Stimulated activated naive B cell treated with anti-CD40 and anti-IgM and Interleukin-4, amounts not matched to agents 10 μg/mL and 1 μg/mL and 100 μg/mL, for 72 hours (primary cell): Measurements from ENCODE around the gene ANKRD28.

ENCODE experiments used
- ATAC-seq, 2 donors: fragments of 150-1000 bp; cut with Tn5 transposase; replicated peaks; 2 replicates each; pipeline ENCODE4 v1.10.0; 2021; ENCODE audit warnings: moderate library complexity in 1 of 2
- DNase-seq: peaks from one replicate; pipeline ENCODE4 v3.0.0; 2021
- H3K27ac Mint-ChIP-seq: one replicate; pipeline ENCODE4 v1.8.0; 2022; ENCODE audit warnings: mild to moderate bottlenecking, mixed read lengths
- H3K27me3 Mint-ChIP-seq, 2 donors: one replicate each; pipeline ENCODE4 v1.8.0; 2022; ENCODE audit warnings: mixed read lengths in 2 of 2
- H3K36me3 Mint-ChIP-seq, 2 donors: one replicate each; pipeline ENCODE4 v1.8.0; 2022; ENCODE audit warnings: mixed read lengths in 2 of 2, mild to moderate bottlenecking in 1 of 2
- H3K4me1 Mint-ChIP-seq, 2 donors: one replicate each; pipeline ENCODE4 v1.8.0; 2022; ENCODE audit warnings: mixed read lengths in 2 of 2, mild to moderate bottlenecking in 1 of 2
- H3K4me3 Mint-ChIP-seq, 2 donors: one replicate each; pipeline ENCODE4 v1.8.0; 2022; ENCODE audit warnings: mild to moderate bottlenecking in 2 of 2, mixed read lengths in 2 of 2, moderate library complexity in 1 of 2
- H3K9me3 Mint-ChIP-seq, 2 donors: one replicate each; pipeline ENCODE4 v1.8.0; 2022; ENCODE audit warnings: mixed read lengths in 2 of 2, mild to moderate bottlenecking in 1 of 2

ANKRD28 gene

DNA sequence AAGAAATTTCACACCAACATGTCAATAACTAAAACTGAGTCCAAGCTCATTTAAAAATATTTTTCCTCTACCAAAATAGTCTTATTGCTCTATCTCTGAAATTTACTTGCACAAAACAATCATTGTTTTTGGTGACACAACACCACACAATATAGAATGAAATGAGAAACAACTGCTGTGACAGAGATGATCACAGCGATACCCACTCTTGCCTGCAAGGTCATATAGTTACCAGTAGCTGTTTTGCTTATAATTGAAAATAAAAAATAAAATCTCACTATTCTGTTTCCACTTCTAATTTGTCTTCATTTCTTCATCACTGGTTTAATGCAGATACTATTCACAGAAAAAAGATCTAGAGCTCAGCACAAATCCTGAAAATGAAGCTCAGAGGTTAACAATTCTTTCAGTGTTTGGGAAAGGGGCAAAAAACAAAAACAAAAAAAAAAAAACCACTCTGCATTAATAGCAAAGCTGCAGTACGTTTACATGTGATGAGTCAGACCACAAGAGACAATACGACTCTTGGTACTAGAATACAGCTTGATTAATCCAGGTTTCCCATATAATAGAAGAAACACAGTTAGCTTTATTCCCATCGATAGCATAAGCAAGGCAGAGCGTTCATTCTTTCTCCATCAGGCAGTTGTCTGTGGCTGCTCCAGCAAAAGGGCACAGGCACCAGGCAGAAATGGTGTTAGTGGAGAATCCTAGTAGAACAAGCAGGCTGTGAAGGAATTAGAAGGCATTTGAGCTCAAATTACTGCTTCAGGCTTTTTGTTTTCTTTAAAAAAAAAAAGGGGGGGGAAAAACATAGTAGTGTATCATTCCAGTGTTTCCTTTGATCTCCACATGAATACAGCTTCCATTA, 773 bp downstream of the ANKRD28 start:
- DNase-seq (no peak), ATAC-seq (peak in 1 of 2 donors; percentile 28)
- H3K9me3 Mint-ChIP-seq: no peaks in the 10 kb centered on the region
- H3K27me3 Mint-ChIP-seq: no peaks in the 10 kb centered on the region
- H3K4me3 Mint-ChIP-seq: peak overlapping the region; percentile 79 to 81
- peak overlapping the region; percentile 89 for H3K27ac Mint-ChIP-seq
- H3K36me3 Mint-ChIP-seq: peaks cover 3 to 5% of the 10 kb centered on the region in 2 donors
- H3K4me1 Mint-ChIP-seq: peaks cover 25 to 63% of the 10 kb centered on the region in 2 donors

DNA sequence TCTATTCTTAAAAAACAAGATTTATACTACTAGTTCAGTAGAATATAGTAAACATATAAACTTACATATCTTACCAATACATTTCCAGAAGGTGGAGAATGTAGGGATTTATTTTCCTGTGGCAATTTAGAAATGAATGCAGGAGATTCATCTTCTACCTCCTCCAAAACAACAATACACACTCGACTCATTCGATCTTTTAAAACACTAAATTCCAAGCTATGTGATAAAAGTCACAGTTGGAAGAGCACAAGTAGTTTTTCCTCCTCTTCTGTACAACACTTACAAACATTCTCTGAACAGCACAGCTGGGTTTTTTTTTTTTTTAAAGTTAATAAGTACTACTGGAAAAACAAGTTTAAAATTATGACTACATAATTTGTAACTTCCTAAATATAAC, 1.4 kb downstream of the ANKRD28 start:
- H3K27me3 Mint-ChIP-seq: no peaks in the 10 kb centered on the region
- H3K9me3 Mint-ChIP-seq: no peaks in the 10 kb centered on the region
- peaks cover 25 to 61% of the 10 kb centered on the region in 2 donors for H3K4me1 Mint-ChIP-seq
- ATAC-seq (no peak), DNase-seq (no peak)
- peaks cover 8 to 11% of the 10 kb centered on the region in 2 donors for H3K36me3 Mint-ChIP-seq
- peak overlapping the region; percentile 63 for H3K27ac Mint-ChIP-seq
- peak overlapping the region; percentile 53 to 79 for H3K4me3 Mint-ChIP-seq

DNA sequence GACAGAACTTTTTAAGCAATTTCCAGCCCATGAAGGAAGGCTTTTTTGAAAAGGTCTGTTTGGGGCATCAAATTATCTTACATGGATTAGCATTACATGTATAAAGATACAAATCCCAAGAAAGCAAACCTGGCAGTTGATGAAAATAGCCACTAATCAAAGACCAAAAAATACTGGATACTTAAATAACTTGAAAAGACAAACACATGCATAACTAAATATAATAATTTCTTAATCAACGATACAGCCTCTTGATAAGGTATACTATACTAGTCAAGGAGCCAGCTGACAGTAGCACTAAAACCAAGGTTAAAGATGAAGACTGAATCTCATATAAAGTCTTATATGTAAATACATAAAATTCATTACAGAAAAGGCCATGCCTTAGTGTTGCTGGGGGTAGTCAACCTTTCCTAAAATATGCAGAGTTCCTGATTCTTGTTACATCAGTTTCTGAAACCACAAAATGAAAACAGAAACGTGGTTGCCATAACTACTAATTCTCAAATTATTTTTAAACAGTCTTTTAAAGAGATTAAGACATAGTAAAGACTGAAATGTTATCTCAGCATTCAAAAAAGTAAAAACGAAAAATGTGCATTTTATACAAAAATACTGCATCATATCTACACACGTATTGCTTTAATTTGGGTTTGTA, 2.0 kb downstream of the ANKRD28 start:
- H3K36me3 Mint-ChIP-seq: peaks cover 12 to 17% of the 10 kb centered on the region in 2 donors
- no peaks in the 10 kb centered on the region for H3K27me3 Mint-ChIP-seq
- peaks cover 0 to 2% of the 10 kb centered on the region in 2 donors for H3K9me3 Mint-ChIP-seq
- ATAC-seq (peak; percentile 72 to 75), DNase-seq (no peak)
- H3K27ac Mint-ChIP-seq: peak overlapping the region; percentile 42
- peaks cover 24 to 61% of the 10 kb centered on the region in 2 donors for H3K4me1 Mint-ChIP-seq
- peak overlapping the region in 1 of 2 donors; percentile 25 for H3K4me3 Mint-ChIP-seq

DNA sequence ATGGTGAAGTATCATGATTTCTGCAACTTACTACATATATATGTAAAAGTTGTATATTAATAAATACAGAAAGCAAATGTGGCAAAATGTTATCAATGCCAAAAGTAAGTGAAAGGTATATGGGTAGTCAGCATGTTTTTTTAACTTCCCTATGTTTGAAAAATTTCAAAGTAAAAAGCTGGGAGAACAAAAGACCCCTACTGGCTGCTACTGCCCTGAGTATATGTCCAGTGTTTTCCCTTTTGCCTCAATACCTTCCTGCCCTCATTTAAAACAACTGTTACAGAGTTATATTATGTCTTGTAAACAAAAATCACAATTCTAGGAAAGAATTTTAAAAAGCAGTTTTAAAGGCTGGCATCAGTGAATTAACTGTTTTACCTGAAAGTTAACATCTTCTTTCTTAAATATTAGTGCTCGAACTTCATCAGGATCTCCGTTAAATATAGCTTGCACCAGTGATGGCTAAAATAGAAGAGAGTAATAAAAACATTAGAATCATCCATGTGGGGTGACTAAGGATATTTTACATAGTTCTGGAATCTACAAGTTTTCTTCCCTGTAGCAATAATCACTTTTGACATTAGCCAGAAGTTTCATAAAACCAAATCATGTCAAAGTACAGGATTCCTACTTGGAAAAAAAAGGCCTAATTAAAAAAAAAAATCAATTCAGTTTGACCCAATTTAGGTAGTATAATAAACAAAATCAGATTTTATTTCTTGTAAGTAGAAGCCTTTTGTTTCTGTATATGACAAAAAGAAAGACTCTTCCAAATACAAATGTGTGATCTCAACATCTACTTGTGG, 2.7 kb downstream of the ANKRD28 start:
- no peak for ATAC-seq
- Mint-ChIP-seq H3K9me3 (peaks cover 0 to 3% of the 10 kb centered on the region in 2 donors), H3K27me3 (no peaks in the 10 kb centered on the region), H3K27ac (peak overlapping the region; percentile 42), H3K4me1 (peaks cover 24 to 60% of the 10 kb centered on the region in 2 donors), H3K36me3 (peaks cover 16 to 23% of the 10 kb centered on the region in 2 donors), H3K4me3 (peak overlapping the region in 1 of 2 donors; percentile 25)
- no peak for DNase-seq

DNA sequence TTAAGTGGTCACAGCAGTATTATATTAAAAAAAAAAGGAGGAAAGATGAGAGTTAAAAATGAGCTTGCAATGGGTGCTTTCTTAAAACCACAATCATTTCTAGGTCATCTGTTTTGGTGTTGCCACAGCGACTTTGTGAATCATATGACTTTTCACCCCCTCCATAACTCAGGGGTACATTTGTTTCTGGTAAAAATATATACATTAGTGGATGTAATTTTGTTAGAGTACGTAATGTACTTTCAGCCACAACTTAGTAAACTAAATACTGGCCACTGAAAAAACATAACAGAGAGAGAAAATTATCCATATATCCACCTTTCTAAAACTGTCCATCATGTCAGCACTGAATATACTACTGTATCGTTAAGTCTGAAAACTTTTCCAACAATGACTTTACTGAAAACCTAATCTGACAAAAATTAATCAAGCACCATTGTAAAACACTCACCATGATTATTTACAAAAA, 3.4 kb downstream of the ANKRD28 start:
- peaks cover 16 to 26% of the 10 kb centered on the region in 2 donors for H3K36me3 Mint-ChIP-seq
- DNase-seq (no peak), ATAC-seq (peak in 1 of 2 donors; percentile 45)
- peaks cover 0 to 3% of the 10 kb centered on the region in 2 donors for H3K9me3 Mint-ChIP-seq
- H3K27me3 Mint-ChIP-seq: no peaks in the 10 kb centered on the region
- peak overlapping the region in 1 of 2 donors; percentile 6 for H3K4me3 Mint-ChIP-seq
- H3K4me1 Mint-ChIP-seq: peaks cover 22 to 54% of the 10 kb centered on the region in 2 donors
- peak overlapping the region; percentile 77 for H3K27ac Mint-ChIP-seq

DNA sequence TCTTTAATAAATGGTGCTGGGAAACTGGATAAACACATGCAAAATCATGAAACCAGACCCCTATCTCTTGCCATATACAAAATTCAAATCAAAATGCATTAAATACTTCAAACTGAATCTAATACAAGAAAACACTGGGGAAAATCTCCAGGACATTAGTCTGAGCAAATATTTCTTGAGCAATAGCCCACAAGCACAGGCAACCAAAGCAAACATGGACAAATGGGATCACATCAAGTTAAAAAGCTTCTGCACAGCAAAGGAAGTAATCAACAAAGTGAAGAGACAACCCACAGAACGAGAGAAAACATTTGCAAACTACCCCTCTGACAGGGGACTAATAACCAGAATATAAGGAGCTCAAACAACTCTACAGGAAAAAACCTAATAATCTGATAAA, 6.3 kb downstream of the ANKRD28 start:
- peaks cover 0 to 3% of the 10 kb centered on the region in 2 donors for H3K9me3 Mint-ChIP-seq
- H3K36me3 Mint-ChIP-seq: peaks cover 19 to 33% of the 10 kb centered on the region in 2 donors
- H3K27ac Mint-ChIP-seq: no peak overlapping the region
- no peak for DNase-seq
- H3K4me3 Mint-ChIP-seq: no peak overlapping the region
- no peak for ATAC-seq
- no peaks in the 10 kb centered on the region for H3K27me3 Mint-ChIP-seq
- peaks cover 14 to 30% of the 10 kb centered on the region in 2 donors for H3K4me1 Mint-ChIP-seq

DNA sequence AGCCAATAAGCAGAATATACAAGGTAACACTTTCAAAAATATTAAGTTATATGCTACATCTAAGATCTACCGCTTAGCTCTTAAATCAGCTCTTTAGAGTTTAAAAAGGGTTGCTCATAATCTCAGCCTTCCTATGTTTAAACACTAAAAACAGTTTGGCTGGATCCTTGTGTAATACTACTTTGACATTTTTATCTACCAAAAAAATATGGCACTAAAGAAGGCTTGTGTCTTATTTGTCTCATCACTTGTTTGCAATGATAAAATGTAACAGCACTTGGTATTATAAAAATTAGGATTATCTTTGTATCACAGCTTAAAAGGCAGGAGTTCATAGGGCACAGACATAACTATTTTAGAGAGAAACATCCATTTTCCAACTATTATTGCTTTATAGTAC, 9.8 kb downstream of the ANKRD28 start:
- Mint-ChIP-seq H3K4me1 (peaks cover 14 to 38% of the 10 kb centered on the region in 2 donors), H3K27ac (no peak overlapping the region), H3K9me3 (peaks cover 0 to 3% of the 10 kb centered on the region in 2 donors), H3K36me3 (peaks cover 26 to 58% of the 10 kb centered on the region in 2 donors), H3K4me3 (no peak overlapping the region), H3K27me3 (no peaks in the 10 kb centered on the region)
- ATAC-seq (no peak), DNase-seq (no peak)

DNA sequence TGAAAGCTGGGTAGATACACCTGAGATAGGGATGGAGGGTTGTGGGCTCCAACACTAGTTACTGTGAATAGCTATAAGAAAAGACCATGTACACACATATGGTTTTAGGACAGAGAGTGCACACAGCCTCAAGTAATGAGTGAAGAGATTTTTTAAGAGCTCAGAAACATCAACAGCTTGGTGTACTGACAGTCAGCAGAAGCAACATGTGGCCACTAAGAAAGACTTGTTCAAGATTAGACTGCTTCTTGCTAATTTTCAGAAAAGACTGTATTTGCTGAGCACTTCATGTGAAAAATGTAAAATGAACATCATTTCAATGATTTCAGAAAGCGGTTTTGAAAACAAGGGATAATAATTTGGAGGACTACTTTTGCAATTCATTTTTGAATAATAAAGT, 10.3 kb downstream of the ANKRD28 start:
- H3K4me1 Mint-ChIP-seq: peaks cover 16 to 42% of the 10 kb centered on the region in 2 donors
- no peak for DNase-seq
- H3K4me3 Mint-ChIP-seq: no peak overlapping the region
- H3K9me3 Mint-ChIP-seq: peaks cover 0 to 3% of the 10 kb centered on the region in 2 donors
- H3K27me3 Mint-ChIP-seq: no peaks in the 10 kb centered on the region
- no peak for ATAC-seq
- H3K27ac Mint-ChIP-seq: no peak overlapping the region
- H3K36me3 Mint-ChIP-seq: peaks cover 26 to 58% of the 10 kb centered on the region in 2 donors

DNA sequence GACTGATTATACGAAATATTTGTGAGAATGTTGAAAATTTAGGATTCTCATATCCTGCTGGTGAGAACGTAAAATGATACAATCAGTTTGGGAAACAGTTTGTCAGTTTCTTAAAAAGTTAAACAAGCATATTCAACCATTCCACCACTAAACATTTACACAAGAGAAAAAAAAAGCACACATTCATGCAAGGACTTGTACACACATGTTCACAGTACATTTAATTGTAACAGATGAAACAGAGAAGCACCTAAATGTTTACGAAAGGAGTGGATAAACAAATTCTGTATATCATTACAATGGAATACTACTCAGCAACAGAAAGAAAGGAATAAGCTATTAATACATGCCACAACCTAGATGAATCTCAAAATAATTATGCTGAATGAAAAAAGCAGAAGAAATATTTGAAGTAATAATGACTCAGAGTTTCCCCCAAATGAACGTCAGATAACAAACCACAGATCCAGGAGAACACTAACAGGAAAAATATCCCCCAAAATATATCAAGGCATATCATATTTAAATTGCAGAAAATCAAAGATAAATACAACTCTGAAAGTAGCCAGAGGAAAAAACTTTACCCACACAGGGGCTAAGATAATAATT, 14.3 kb downstream of the ANKRD28 start:
- Mint-ChIP-seq H3K36me3 (peaks cover 10 to 34% of the 10 kb centered on the region in 2 donors), H3K4me3 (no peak overlapping the region), H3K9me3 (no peaks in the 10 kb centered on the region), H3K27ac (no peak overlapping the region), H3K4me1 (peaks cover 16 to 34% of the 10 kb centered on the region in 2 donors), H3K27me3 (no peaks in the 10 kb centered on the region)
- ATAC-seq (no peak), DNase-seq (no peak)

DNA sequence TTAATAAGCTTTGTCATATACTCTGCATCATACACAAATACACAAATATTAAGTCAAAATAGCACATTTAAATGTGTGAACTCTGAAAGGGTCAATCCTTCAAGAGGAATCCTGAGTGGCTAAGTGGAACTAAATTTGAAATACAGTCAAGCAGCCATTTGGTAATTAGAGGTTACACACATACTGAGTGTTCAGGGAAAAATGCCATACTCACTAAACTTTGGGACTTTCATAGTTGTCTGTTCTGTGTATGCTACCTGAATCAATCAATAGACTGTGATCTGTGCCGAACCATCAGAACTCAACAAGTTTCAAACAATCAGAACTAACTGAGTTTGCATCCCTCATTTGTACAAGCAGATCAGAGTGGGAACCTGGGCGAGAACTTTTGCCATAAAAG, 15.3 kb downstream of the ANKRD28 start:
- no peak overlapping the region for H3K27ac Mint-ChIP-seq
- no peak for ATAC-seq
- H3K9me3 Mint-ChIP-seq: no peaks in the 10 kb centered on the region
- no peaks in the 10 kb centered on the region for H3K27me3 Mint-ChIP-seq
- DNase-seq: no peak
- peaks cover 8 to 40% of the 10 kb centered on the region in 2 donors for H3K36me3 Mint-ChIP-seq
- H3K4me1 Mint-ChIP-seq: peaks cover 20 to 34% of the 10 kb centered on the region in 2 donors
- H3K4me3 Mint-ChIP-seq: no peak overlapping the region

DNA sequence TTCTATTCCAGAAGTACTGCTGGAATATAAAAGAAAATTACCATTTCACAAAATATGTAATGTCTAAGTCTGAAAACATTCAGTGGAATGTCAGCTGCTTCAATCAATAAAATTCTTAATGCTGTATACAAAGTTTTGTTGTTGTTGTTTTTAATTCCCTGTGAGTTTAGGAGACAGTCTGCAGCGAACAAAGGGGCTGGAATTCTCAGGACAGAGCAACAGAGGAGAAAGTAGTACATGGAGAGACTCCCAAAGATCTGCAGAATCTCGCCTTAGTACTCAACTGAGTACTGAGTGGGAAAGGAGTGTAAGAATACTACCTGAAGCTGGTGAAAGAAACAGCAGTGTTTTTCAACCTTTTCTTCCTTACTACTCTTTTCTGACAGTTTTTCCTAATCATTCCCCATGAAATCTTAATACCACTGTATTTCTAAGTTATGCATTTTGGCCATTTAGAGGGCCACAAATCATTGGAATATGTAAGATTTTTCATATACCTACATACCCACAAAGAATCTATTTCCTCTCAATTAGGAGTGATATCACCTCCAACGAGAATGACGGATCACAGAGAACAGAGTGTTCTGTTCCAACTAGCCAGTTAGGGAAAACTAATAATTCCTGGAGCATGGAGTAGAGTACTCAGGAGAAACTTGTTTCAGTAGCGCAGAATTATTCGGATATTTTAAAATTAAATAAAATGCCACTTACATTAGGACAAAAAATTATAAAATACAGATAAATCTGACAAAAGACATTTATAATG, 16.0 kb downstream of the ANKRD28 start:
- Mint-ChIP-seq H3K4me1 (peaks cover 18 to 36% of the 10 kb centered on the region in 2 donors), H3K4me3 (no peak overlapping the region), H3K36me3 (peaks cover 9 to 37% of the 10 kb centered on the region in 2 donors), H3K27me3 (no peaks in the 10 kb centered on the region), H3K9me3 (no peaks in the 10 kb centered on the region), H3K27ac (no peak overlapping the region)
- no peak for ATAC-seq
- no peak for DNase-seq

DNA sequence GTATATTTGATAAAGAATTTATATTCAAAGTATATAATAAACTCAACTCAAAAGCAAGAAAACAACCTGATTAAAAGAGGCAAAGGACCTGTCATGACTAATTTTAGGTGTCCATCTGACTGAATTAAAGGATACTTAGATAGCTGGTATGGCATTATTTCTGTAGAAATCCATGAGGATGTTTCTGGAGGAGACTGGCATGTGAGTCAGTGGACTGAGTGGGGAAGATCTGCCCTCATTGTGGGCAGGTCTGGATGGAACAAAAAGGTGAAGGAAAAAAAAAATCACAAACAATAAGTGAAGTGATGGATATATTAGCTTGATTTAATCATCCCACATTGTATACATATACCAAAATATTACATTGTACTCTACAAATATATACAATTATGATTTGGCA, 16.6 kb downstream of the ANKRD28 start:
- ATAC-seq (no peak), DNase-seq (no peak)
- no peaks in the 10 kb centered on the region for H3K9me3 Mint-ChIP-seq
- H3K4me1 Mint-ChIP-seq: peaks cover 19 to 41% of the 10 kb centered on the region in 2 donors
- H3K4me3 Mint-ChIP-seq: no peak overlapping the region
- no peaks in the 10 kb centered on the region for H3K27me3 Mint-ChIP-seq
- peak overlapping the region; percentile 43 for H3K27ac Mint-ChIP-seq
- peaks cover 7 to 39% of the 10 kb centered on the region in 2 donors for H3K36me3 Mint-ChIP-seq

DNA sequence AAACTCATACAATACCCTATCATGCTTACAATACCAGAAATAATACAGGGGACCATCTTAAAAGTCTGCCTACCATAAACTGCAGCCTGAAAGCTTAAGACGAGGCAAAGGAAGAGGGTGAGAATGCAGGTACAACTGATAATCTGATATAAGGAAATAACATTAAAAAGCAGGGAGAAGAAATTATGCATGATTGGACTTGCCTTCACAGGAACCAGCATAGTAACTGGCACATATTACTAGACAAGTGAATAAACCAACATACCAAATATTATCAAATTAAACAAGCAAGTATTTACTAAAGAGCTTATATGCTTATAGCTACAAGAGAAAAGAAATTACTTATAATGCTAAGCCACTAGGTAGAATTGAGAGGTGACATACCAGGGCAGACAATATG, 18.7 kb downstream of the ANKRD28 start:
- DNase-seq (no peak), ATAC-seq (no peak)
- no peaks in the 10 kb centered on the region for H3K27me3 Mint-ChIP-seq
- H3K9me3 Mint-ChIP-seq: no peaks in the 10 kb centered on the region
- H3K36me3 Mint-ChIP-seq: peaks cover 5 to 22% of the 10 kb centered on the region in 2 donors
- H3K27ac Mint-ChIP-seq: no peak overlapping the region
- peaks cover 31 to 51% of the 10 kb centered on the region in 2 donors for H3K4me1 Mint-ChIP-seq
- no peak overlapping the region for H3K4me3 Mint-ChIP-seq
